Fibroblast of mammary gland (primary cell): ENCODE data around the gene ALDH1L2.
A peak's percentile ranks its signal among the peaks of the same experiment; 100 is the strongest.

ENCODE experiments used
- DNase-seq: peaks from one replicate; pipeline ENCODE4 v3.0.0-alpha.2; 2010; ENCODE audit warnings: low read depth
- H3K4me3 ChIP-seq: 2 replicates; pipeline ENCODE4 v1.5.1; 2011; ENCODE audit warnings: low read depth, mild to moderate bottlenecking, low read length, moderate library complexity; ENCODE audit not compliant: control insufficient read depth
- TF ChIP-seq, protein P1 (sequence below): conservative IDR thresholded peaks from 2 replicates; pipeline ENCODE4 v1.5.1; 2011; ENCODE audit warnings: low read depth, low read length, inconsistent platforms; ENCODE audit not compliant: control insufficient read depth, insufficient read depth

Gene ALDH1L2

DNA sequence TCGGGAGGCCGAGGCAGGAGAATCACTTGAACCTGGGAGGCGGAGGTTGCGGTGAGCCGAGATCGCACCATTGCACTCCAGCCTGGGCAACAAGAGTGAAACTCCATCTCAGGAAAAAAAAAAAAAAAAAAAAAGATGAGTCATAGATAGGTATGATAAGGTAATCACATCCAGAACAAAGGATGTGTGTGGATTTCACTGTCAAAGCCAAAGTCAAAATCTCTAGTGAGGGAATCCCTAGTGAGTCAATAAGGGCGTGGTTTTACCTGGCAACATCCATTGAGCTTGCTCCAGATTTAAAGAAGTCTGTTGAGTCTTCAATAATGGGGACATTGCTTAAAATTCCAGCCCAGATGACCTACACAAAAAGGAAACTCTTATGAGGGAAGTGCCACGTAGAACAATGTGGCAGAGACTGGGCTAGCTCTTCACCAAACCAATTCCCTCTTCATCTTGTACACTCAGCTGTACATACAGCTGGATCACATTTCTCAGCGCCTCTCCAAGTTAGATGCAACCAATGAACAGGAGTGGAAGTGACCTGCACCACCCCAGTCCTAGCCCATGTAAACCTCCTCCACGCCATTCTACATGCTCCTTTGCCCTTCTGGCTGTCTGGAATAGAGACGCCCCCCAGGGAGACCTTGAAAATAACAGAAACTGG lies 23.4 kb downstream of the ALDH1L2 start:
- DNase-seq: no peak
- TF ChIP-seq, protein P1, sequence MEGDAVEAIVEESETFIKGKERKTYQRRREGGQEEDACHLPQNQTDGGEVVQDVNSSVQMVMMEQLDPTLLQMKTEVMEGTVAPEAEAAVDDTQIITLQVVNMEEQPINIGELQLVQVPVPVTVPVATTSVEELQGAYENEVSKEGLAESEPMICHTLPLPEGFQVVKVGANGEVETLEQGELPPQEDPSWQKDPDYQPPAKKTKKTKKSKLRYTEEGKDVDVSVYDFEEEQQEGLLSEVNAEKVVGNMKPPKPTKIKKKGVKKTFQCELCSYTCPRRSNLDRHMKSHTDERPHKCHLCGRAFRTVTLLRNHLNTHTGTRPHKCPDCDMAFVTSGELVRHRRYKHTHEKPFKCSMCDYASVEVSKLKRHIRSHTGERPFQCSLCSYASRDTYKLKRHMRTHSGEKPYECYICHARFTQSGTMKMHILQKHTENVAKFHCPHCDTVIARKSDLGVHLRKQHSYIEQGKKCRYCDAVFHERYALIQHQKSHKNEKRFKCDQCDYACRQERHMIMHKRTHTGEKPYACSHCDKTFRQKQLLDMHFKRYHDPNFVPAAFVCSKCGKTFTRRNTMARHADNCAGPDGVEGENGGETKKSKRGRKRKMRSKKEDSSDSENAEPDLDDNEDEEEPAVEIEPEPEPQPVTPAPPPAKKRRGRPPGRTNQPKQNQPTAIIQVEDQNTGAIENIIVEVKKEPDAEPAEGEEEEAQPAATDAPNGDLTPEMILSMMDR: no peak
- H3K4me3 ChIP-seq: no peak overlapping the region

DNA sequence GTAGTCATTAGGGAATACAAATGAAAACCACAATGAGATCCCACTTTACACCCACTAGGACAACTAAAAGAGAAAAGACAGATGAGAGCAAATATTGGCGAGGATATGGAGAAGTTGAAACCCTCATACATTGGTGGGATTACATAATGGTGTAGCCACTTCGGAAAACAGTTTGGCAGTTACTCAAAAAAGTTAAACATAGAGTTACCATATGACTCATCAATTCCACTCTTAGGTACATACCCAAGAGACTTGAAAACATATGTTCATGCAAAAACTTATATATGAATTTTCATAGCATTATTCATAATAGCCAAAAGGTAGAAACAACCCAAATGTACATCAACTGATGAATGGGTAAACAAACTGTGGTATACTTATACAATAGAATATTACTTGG lies 27.1 kb downstream of the ALDH1L2 start:
- H3K4me3 ChIP-seq: no peak overlapping the region
- TF ChIP-seq, protein P1: no peak
- peak; percentile 53 for DNase-seq

DNA sequence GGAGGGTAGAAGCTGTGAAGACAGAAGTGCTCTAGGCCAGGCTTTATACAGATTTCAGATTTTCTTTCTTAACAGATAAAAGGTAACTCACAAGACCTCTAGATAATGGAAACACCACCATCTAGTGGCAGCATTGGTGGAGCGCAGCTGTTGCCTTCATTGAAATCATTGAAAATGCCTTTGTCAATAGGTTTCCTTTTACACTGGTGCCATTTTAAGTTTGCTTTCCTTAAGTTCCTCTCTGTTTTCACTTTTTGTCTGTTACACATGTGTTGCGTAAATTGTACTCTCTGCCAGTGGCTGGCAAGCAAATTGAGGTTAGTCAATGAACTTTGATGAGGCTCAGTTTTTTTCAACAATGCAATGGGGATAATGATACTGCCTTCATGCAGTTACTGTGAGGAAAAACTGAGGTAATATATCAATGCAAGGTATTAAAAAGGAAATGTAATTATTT lies 31.1 kb downstream of the ALDH1L2 start:
- TF ChIP-seq, protein P1: peak; percentile 98
- no peak overlapping the region for H3K4me3 ChIP-seq
- DNase-seq: peak; percentile 87

DNA sequence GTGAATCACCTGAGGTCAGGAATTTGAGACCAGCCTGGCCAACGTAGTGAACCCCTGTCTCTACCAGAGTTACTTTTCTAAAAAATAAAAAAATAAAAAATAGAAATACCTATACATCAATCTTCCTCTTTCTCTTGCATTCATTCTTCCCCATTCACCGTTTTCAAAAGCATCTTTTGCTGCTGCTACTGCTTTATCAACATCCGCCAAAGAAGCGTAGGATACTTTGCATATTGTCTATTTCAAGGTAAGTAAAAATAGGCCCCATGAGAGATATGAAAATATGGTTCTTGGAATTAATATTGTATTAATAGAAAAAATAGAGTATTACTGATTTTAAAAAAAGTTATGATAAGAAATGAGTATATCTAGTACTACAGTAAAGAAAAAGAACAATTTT lies 32.3 kb downstream of the ALDH1L2 start:
- DNase-seq: no peak
- TF ChIP-seq, protein P1: no peak
- H3K4me3 ChIP-seq: no peak overlapping the region

DNA sequence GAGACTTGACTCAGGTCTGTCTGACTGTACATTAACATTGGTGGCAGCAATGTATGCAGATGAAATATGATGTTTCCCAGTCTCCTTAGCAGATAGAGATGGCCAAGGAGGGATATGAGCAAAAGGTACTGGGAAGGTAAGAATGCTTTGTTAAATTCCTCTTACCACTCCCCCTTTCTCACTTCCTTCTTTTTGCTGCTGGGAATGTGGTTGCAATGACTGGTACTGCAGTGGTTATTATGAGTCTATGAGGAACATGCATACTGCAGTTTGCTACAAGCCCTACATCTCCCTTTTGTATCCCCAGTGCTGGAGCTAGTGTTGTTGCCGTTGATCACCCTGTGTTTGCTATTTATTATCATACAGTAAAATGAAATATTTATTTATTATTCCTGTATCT lies 35.9 kb downstream of the ALDH1L2 start:
- no peak for DNase-seq
- no peak overlapping the region for H3K4me3 ChIP-seq
- TF ChIP-seq, protein P1: no peak

DNA sequence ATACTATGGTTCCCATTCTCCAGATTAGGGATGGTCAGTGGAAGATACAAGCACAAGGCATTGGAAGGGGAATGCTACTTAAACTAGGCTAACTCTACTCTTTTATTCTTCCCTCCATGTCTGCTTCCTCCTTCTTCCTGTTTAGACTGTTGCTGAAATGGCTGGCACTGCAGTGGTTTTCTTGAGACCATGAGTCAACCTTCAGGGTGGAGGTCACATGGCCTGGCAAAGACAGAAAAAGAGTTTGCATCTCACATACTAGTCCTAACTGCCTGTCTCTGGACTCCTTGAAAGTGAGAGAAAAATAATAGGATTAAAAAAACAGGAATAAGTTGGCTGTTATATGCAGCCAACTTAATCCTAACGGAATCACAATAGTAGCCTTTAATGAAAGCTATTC lies 37.0 kb downstream of the ALDH1L2 start:
- TF ChIP-seq, protein P1: no peak
- no peak overlapping the region for H3K4me3 ChIP-seq
- DNase-seq: peak; percentile 19
